Pancreas (tissue), 10 donors: Measurements from ENCODE around the gene PANK1. TPM values are rescaled to one million over a fixed set of nuclear protein-coding genes. Genes with fewer than 3 reads are reported as not detected.

ENCODE experiments used
- ATAC-seq, 4 donors: fragments of 200-7000 bp; cut with Tn5 transposase; one replicate each; pipeline versions ENCODE4 v1.8.0 to v1.9.1; 2020; ENCODE audit warnings: mild to moderate bottlenecking in 4 of 4, moderate library complexity in 4 of 4
- DNase-seq, 6 donors: peaks; one replicate each; pipeline ENCODE4 v3.0.0-alpha.2; 2020
- FAIRE-seq: peaks from 2 replicates; lab custom pipeline; 2012; peaks lifted over from hg19 to GRCh38; lab: Jason Lieb, UNC
- H3K27ac ChIP-seq, 4 donors: fragments of 200-600 bp; sonication (generic); 1 replicate in 3 of 4; 2 replicates in 1 of 4; pipeline versions ENCODE4 v1.5.0 to v1.8.0; 2020
- H3K27me3 ChIP-seq, 4 donors: fragments of 200-600 bp; one replicate each; pipeline ENCODE4 v1.8.0; 2021
- H3K36me3 ChIP-seq, 3 donors: fragments of 200-600 bp; sonication (generic) in 1 of 3; one replicate each; pipeline versions ENCODE4 v1.5.0 to v1.8.0; 2020 to 2021
- H3K4me1 ChIP-seq, 3 donors: fragments of 200-600 bp; one replicate each; pipeline ENCODE4 v1.8.0; 2021
- H3K4me3 ChIP-seq, 4 donors: fragments of 200-600 bp; sonication (generic) in 2 of 4; one replicate each; pipeline versions ENCODE4 v1.5.0 to v1.8.0; 2020 to 2021
- H3K9me3 ChIP-seq, 4 donors: fragments of 200-600 bp; one replicate each; pipeline ENCODE4 v1.8.0; 2021
- WGBS, 2 donors: extraction: QIAGEN DNeasy Blood & Tissue Kit; methylation state at CpG; one replicate each; pipeline ENCODE4 v1.1.7; 2013; 5-methylcytosine and 5-hydroxymethylcytosine counted together
- intact Hi-C, 3 donors: fragments of 100-400 bp; cut with DNase I; formaldehyde crosslinking; loops; one replicate each; pipeline versions ENCODE4 v1.11.1 to v1.14.2; 2022
- polyA plus RNA-seq, 2 donors: library from polyadenylated mRNA; stranded (reverse); fragments of 200-250 nt; gene quantifications; one replicate each; pipeline ENCODE4 v1.2.3, GENCODE V29; 2013
- total RNA-seq, 6 donors: library from RNA; stranded (reverse); fragmentation: NEBNext Ultra II Directional in 4 of 6; extraction: Animal tissue kit (Norgen Biotek cat#: 25700) in 4 of 6; gene quantifications; one replicate each; pipeline versions ENCODE4 v1.2.1 to v1.2.4, GENCODE V29; 2021 to 2023
- TF ChIP-seq, protein P1 (sequence below), 4 donors: fragments of 200-600 bp; sonication (generic) in 3 of 4; IDR thresholded peaks; one replicate each; pipeline versions ENCODE4 v1.5.0 to v1.8.0; 2021; ENCODE audit warnings: antibody characterized with exemption in 4 of 4
- donor health status: healthy with polysubstance abuse.
- donor health status: DM: no; HTN: no; CAD: no; lungs with moderate emphysema.
- donor health status: DM: no; HTN: no; CAD: no.
- donor health status: control.
- donor health status: control.
- donor health status: Bipolar disorder and iron deficiency.
- donor health status: DM: yes; HTN: yes; CAD: no.
- donor health status: DM: no; HTN: no; CAD: no.
- donor health status: DM: no; HTN: no; CAD: no.
- donor health status: DM: yes; HTN: yes; CAD: no.

Gene PANK1
- total and polyA plus RNA-seq, 8 donors, result 0.46 to 3.5 (median 2.3) TPM

DNA sequence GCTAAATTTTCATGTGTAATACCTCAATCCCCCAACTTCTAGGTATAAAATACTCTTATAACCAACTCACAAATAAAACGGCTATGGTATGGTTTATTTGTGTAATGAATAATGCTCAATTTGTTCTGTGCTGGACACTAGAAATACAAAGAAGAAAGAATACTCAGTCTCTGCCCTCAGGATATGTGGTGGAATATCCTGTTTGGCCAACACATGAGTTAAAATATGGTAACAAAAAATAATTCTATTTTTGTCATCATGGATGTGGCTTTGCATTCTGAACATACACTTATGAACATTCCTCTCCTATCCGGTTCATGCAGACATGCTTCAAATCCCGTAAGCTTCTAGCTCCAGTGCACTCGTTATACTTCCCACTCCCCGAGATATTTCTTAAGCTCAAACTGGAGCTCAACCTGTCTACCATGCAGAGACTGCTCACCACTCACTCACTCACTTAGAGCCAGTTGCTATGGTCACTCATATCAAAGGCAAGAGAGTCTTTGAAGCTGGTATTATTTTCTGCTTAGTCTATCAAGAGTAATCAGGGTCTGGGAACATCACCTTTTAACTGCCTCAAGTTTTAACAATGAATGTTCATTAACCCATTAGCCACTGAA, 55.8 kb downstream of the PANK1 start:
- H3K27ac ChIP-seq, result no peak overlapping the region
- DNase-seq (no peak), ATAC-seq (no peak), FAIRE-seq (no peak)
- H3K9me3 ChIP-seq, result no peaks in the 10 kb centered on the region
- H3K36me3 ChIP-seq, result no peaks in the 10 kb centered on the region
- no peak overlapping the region for H3K4me3 ChIP-seq
- 88 to 91% methylated on average over 5 of the region's 5 CpGs for WGBS, 2 donors
- H3K4me1 ChIP-seq, result no peaks in the 10 kb centered on the region
- TF ChIP-seq, protein P1, sequence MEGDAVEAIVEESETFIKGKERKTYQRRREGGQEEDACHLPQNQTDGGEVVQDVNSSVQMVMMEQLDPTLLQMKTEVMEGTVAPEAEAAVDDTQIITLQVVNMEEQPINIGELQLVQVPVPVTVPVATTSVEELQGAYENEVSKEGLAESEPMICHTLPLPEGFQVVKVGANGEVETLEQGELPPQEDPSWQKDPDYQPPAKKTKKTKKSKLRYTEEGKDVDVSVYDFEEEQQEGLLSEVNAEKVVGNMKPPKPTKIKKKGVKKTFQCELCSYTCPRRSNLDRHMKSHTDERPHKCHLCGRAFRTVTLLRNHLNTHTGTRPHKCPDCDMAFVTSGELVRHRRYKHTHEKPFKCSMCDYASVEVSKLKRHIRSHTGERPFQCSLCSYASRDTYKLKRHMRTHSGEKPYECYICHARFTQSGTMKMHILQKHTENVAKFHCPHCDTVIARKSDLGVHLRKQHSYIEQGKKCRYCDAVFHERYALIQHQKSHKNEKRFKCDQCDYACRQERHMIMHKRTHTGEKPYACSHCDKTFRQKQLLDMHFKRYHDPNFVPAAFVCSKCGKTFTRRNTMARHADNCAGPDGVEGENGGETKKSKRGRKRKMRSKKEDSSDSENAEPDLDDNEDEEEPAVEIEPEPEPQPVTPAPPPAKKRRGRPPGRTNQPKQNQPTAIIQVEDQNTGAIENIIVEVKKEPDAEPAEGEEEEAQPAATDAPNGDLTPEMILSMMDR (IDR thresholded peaks at IDR 0.05), result no peak
- intact Hi-C loops, result no loop called here
- H3K27me3 ChIP-seq, result no peaks in the 10 kb centered on the region

DNA sequence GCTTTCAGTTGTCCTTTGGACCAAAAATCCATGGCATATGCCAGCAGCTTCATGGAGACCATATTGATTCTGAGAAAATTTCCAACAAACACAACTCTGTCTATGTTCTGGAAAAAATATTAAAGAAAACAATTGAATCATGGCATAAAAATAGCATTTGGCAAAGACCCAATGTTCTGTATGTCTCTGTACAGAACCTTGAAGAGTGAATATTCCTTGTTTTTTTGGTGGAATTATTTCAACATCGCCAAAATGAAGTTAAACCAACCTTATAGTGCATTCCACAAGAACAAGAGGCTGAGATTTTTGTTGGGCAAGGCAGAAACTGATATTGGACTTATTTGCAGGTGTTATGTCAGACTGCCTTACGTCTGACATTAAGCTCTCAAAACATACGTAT, 56.4 kb downstream of the PANK1 start:
- no peaks in the 10 kb centered on the region for H3K27me3 ChIP-seq
- TF ChIP-seq, protein P1 (IDR thresholded peaks at IDR 0.05), result no peak
- DNase-seq (no peak), FAIRE-seq (no peak), ATAC-seq (no peak)
- no peaks in the 10 kb centered on the region for H3K36me3 ChIP-seq
- 89 to 95% methylated on average over 3 of the region's 3 CpGs for WGBS, 2 donors
- no peaks in the 10 kb centered on the region for H3K9me3 ChIP-seq
- no peak overlapping the region for H3K4me3 ChIP-seq
- intact Hi-C loops, result no loop called here
- no peaks in the 10 kb centered on the region for H3K4me1 ChIP-seq
- H3K27ac ChIP-seq, result no peak overlapping the region

DNA sequence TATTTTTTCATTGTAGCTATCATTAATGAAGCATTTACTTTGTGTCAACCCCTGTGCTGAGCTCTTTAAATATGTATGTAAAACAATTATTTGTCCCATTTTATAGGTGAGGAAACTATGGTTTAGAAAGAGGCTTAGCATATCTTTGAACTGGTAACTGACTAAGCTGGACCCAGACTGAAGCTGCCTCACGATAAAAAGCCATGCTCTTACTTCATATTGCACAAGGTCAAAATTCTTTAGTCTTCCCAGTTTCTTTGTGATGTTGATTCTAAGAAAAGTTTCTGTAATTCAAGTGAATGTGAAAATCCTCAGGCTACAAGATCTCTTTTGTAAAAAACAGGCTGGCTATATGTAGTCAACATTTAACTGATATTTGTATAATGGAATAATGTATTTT, 63.0 kb downstream of the PANK1 start:
- no peaks in the 10 kb centered on the region for H3K9me3 ChIP-seq
- no peak for ATAC-seq
- TF ChIP-seq, protein P1 (IDR thresholded peaks at IDR 0.05), result no peak
- H3K27me3 ChIP-seq, result no peaks in the 10 kb centered on the region
- FAIRE-seq, result no peak
- H3K27ac ChIP-seq, result no peak overlapping the region
- WGBS, 2 donors, result 74 to 87% methylated on average over 1 of the region's 1 CpG
- intact Hi-C loops, result no loop called here
- no peaks in the 10 kb centered on the region for H3K4me1 ChIP-seq
- DNase-seq, result no peak
- H3K4me3 ChIP-seq, result no peak overlapping the region
- H3K36me3 ChIP-seq, result no peaks in the 10 kb centered on the region

DNA sequence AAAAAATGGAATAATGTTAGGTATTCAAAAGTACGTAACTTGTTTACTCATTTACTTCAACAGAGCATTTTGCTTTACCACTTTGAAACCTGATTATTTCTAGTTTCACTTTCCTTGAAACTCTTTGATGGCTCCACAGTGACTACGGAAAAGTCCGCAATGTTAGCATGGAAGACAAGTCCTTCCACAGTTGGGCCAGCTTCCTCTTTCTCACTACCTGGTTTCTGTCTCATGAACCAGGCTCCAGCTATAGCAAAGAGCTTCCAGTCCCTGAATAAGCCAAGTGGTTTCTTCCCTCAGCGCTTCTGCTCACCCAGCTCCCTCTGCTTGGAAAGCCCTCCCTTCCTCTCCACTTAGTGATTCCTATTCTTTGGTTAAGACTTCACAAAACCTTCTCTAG, 64.8 kb downstream of the PANK1 start:
- intact Hi-C loops, result no loop called here
- Histone ChIP-seq H3K27me3 (no peaks in the 10 kb centered on the region), H3K9me3 (no peaks in the 10 kb centered on the region), H3K36me3 (no peaks in the 10 kb centered on the region), H3K27ac (no peak overlapping the region), H3K4me3 (no peak overlapping the region), H3K4me1 (no peaks in the 10 kb centered on the region)
- no peak for FAIRE-seq
- DNase-seq, result no peak
- ATAC-seq, result no peak
- 91 to 94% methylated on average over 4 of the region's 4 CpGs for WGBS, 2 donors
- TF ChIP-seq, protein P1 (IDR thresholded peaks at IDR 0.05), result no peak

DNA sequence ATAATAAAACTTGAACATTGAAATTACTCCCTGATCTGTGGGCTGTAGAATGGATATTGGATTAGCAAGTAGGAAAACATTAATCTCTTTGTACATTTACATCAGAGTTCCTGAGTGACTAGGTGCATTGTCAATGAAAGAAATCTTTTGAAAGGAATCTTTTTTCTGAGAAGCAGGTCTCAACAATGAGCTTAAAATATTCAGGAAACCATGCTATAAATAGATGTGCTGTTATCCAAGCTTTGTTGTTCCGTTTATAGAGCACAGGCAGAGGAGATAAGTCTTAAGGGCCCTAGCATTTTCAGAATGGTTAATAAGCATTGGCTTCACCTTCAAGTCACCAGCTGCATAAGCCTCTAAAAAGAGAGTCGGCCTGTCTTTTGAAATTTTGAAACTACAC, 68.3 kb downstream of the PANK1 start:
- FAIRE-seq (no peak), ATAC-seq (no peak), DNase-seq (no peak)
- Histone ChIP-seq H3K4me3 (no peak overlapping the region), H3K27ac (no peak overlapping the region), H3K36me3 (no peaks in the 10 kb centered on the region), H3K9me3 (no peaks in the 10 kb centered on the region), H3K27me3 (no peaks in the 10 kb centered on the region), H3K4me1 (peaks cover 0 to 4% (median 0%) of the 10 kb centered on the region in 3 donors)
- WGBS, 2 donors, result 80 to 82% methylated on average over 2 of the region's 2 CpGs
- TF ChIP-seq, protein P1 (IDR thresholded peaks at IDR 0.05), result no peak
- intact Hi-C loops, result no loop called here
